HG03159 (cell line): ENCODE data around the gene CNKSR2.
A peak's percentile ranks its signal among the peaks of the same experiment; 100 is the strongest.

Source experiments
- ATAC-seq: cut with Tn5 transposase; IDR thresholded peaks from one replicate; pipeline ENCODE4 v1.9.1; 2021; ENCODE audit warnings: mild to moderate bottlenecking, moderate library complexity; ENCODE audit not compliant: unreplicated experiment

The CNKSR2 gene

DNA sequence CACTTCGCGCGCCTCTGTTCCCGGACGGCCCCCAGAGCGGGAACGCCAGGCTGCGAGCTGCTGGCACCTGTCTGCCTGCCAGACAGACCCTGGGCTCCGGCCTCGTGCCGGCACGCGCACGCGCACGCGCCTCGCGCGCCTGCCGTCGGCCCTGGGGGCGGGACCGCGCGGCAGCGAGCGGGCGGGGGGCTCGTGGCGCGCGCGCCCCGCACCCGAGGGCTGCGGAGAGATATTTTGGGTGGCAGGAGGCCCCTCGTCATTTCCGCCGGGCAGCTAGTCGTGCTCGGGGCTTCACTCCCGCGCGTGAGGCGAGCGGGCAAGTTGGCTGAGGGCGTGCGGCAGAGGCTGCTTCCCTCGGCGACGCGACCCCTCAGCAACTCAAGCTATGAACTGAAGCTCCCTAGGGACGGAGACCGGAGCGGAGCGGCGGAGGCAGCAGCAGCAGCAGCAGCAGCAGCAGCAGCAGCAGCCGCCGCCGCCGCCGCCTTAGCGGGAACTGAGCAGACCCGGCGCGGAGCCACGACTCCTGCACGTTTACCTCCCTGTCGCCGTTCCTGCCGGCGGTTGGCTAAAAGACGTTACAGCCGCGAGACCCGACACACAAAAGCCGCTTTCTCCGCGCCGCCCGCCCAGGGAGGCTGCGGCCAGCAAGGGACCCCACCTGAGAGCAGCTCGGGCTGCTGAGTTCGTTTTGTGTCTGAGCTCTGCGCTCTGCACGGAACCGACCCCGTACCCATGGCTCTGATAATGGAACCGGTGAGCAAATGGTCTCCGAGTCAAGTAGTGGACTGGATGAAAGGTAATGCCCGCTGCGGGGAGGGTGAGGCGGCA, at the start of gene CNKSR2:
TSS of gene CNKSR2 (plus strand) at position 256 of the 831 bp plus-strand sequence. CDS start at position 736, 480 bp downstream.
- ATAC-seq: peak; percentile 71

DNA sequence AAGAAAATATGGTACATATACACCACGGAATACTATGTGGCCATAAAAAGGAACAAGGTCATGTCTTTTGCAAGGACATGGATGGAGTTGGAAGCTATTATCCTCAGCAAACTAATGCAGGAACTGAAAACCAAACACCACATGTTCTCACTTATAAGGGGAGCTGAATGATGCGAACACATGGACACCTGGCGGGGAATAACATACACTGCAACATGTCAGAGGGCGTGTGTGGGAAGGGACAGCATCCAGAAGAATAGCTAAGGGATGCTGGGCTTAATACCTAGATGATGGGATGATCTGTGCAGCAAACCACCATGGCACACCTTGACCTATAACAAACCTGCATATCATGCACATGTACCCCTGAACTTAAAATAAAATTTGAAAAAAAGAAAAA, 19.5 kb upstream of the CNKSR2 start:
- no peak for ATAC-seq

DNA sequence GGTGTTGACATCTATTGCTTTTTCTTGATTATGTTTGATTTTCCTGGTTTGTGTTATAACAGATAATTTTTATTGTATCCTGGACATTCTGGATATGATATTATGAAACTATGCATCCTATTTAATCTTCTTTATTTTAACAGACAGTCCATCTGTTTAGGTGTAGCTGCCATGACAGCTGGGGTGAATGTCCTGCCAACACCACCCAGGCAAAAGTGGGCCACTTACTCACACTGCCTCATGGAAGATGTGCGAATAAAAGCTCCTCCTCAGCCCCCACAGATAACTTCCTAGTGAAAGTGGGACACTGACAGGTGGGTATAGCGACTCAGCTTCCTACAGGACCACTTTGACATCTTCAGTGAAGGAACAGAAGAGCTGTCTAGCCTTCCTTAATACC, 18.4 kb upstream of the CNKSR2 start:
- ATAC-seq: no peak

DNA sequence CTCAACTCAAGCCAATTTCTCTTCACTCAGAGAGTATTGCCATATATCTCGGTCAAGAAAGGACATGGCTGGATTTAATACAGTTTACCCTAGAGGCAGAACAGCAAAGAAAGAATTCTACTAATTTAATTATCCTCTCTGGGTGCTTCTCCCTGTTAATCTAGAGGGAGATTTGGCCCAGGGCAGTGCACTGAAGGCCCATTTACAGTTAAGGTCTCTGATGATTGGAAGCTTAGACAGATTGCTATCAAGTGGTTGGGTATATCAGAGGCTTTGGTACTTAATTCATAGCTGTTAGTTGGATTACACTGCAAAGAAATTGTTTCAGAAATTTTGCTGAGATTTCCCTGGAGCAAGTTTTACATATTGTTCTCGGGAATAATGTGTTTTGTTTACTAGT, 4.6 kb upstream of the CNKSR2 start:
- ATAC-seq: no peak

DNA sequence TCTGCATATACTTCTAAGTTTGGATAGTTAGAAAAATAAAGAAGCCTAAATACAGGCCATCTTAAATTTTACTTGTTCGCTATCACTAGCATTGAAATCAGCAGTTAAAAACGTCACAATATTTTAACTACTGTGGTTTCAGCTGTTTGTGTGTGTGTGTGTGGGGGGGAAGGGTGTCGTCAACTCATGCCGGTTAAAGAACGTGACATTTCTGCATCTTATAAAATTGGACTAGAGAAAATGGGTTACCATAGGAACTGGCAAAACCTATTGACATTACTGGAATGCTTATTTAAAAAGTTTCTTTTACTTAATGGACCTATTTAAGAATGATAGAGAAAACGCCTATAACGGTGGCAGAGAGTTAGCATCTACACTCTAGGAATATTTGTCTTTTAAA, 1.2 kb upstream of the CNKSR2 start:
- no peak for ATAC-seq

DNA sequence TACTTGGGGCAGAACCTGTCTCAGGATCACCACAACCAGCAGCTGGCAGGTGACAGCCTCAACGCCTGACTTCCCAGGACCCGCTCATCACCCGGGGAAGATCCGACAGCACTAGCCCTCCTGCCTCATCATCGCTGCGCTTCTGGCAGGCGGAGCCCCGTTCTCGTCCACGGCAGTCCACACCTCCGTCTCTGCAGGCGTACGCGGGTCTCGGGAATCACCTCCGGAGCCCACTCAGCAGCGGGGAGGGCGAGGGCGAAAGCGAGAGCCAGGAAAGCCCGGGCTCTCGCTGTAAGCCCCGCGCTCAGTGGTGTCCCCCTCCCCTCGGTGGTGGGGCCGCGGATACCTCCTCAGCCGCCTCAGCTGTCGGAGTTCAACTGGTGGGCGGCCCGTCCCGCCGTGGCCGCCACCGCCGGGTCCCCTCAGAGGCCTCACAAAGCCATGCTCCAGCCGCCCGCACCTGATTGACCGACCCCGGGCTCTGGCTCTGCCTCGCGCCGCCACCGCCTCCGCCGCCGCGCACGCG, 518 bp upstream of the CNKSR2 start:
- ATAC-seq: peak; percentile 21

DNA sequence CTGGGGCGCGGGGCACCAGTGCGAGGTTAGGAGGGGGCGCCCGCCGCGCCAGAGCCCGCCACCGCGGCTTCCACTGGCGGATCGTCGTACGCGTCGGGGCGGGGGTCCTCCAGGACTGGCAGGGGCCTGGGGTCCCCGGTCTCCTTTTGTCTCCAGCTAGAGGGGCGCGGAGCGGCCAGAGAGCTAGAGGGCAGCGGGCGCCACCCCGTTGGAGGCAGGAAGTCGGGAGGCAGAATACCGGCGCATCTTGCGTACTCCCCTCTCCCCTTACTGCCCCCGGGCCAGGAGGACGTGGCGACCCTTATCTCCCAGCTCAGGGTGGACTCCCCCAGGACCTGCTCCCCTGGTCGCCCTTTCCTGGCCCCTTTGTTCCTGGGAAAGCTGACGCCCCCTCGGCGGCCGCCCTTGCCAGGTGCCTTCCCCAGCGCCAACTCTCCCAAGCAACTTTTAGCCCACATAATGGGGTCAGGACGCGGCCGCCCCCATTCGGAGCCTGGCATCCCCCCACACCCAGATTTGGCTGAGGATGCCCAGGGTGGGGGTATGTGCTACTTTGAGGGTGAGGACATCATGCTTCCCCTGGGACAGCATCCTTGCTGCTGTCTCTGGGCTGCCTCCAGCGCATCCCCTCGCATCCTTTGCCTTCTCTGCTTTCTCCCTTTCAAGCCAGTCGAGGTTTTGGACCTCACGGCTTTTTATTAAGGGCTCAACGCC, 933 bp downstream of the CNKSR2 start:
- ATAC-seq: peak; percentile 6

DNA sequence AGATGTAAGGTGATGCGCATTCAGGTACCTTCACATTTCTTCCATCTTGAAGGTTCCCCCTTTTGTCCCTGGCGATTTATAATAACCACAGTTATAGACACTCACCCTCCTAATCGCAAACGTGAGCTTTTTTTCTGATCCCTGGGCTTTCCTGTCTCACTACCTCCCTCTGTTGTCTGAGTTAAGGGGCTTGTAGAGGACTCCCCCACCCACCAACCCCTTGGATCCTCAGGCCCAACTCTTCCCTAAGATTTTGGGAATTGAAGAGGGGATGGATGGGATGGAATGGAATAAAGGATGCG, 1.4 kb downstream of the CNKSR2 start:
- ATAC-seq: no peak

DNA sequence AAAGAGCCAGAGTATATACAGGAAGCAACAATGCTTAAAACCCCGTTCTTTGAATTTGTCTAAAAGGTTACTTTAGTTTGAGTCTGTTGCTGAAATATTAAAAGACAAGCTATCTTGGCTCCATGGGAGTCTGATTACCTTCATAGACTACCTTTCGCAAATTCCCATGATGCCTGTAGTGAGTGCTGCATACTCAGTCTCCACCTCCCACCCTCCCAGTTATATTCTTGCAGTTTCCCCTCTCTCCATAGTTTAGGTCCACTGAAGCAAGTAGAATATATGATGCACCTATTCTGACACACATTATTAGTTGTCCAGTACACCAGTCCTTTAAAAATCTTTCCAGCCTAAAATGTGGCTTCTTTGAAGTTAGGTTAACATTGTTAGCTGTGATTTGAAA, 2.4 kb downstream of the CNKSR2 start:
- no peak for ATAC-seq

DNA sequence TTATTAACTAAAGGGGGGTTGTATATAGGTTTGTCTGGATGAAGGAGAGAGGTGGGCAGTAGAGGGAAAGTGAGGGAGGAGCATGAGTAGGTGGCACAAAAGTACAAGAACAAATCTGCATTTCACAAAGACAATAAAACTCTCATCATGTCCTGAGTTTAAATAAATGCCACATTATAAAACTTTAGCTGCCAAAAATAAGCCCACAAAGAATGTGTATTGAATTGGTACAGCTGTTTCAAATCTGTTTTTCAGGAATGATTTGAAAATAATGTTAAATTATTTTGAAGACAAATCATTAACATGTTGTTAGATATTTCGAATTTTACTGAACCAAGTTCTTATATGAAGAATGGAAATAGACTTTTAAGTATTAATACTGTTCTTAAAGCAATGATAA, 5.8 kb downstream of the CNKSR2 start:
- no peak for ATAC-seq

DNA sequence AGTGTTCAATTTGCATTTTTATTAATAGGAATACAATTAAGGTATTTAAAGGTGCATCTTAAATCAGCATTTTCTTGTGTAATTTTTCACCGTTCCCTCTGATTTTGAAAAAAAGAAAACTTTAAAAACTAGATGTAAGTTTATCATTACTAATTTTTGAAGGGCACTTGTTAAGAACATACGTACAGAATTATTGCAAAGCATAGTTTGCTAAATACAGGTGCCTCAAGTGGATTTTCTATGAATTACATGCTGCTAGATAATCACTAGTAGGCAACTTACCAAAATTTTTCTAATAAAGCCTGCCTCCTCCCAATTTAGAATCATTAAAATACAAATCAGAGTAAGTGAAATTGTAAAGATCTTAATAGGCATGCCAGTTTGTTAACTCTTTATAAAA, 8.5 kb downstream of the CNKSR2 start:
- peak; percentile 85 for ATAC-seq

DNA sequence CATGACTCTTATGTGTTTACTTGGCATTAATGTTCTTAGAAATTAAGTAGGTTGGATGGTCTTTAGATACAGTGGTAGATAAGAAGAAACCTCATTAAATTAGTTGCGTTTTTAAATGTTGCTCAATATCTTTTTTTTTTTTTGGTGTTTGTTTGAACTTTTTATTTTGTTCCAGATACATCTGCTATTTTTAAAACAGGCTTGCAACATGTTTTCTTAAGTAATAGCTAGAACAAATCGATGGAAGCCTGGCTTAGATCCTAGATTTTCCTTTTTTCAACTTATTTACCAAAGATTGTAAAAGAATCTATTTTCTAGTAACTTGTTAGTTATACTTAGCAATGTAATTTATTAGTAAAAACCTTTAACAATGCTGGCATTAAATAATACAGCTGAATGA, 9.3 kb downstream of the CNKSR2 start:
- ATAC-seq: no peak

DNA sequence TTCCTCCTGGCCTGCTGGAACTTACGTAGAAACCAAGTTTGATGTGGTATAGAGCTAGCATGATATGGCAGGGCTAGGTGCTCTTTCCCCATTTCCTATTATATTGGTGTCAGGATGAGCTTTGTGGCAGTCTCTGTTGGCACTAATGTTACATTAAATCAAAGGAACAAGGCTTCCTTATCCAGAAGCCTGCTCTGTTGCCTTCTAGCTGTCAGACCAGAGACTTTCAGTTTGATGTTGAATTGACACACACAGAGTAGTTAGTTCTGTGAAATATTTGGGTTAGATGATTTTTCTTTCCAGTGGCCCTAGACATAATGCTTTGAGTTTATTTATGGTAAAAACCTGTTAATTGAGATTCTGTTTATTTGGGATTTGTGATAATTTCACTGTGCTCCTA, 10.0 kb downstream of the CNKSR2 start:
- ATAC-seq: no peak

DNA sequence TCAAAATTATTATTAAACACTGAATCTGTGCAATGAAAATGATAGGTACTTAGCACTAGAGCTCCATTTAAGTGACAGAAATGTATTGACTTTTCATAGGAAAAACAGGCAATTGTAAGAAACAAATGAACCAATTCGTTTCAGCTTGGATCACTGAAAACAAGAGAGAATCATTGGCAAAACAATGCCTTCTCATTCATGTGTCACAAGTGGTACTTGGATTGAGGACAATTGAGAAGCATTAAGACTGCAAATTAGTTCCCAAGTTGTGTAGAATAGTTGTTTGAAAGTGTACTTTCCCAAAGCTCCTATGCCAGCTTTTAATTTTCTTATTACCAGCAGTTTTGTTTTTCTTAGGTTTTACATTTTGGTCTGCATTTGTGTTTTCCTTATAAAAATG, 20.6 kb downstream of the CNKSR2 start:
- ATAC-seq: no peak

DNA sequence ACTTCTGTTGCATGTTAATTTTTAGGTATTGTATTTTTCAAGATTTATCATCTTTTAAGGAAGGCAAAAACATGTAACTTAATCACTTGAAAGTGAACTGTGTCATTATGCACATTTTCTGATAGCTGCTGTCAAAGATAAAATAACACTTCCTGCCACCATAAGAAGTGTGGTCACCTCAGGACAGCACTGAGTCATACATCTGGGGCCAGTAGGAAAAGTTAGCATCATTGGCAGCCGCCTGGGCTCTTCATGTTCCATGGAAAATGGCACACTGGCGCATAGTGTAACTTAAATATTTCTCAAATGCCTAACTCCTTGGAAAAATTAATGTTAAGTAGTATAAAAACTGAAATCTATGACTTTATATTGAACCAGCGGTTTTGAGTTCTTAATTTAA, 24.2 kb downstream of the CNKSR2 start:
- ATAC-seq: no peak

DNA sequence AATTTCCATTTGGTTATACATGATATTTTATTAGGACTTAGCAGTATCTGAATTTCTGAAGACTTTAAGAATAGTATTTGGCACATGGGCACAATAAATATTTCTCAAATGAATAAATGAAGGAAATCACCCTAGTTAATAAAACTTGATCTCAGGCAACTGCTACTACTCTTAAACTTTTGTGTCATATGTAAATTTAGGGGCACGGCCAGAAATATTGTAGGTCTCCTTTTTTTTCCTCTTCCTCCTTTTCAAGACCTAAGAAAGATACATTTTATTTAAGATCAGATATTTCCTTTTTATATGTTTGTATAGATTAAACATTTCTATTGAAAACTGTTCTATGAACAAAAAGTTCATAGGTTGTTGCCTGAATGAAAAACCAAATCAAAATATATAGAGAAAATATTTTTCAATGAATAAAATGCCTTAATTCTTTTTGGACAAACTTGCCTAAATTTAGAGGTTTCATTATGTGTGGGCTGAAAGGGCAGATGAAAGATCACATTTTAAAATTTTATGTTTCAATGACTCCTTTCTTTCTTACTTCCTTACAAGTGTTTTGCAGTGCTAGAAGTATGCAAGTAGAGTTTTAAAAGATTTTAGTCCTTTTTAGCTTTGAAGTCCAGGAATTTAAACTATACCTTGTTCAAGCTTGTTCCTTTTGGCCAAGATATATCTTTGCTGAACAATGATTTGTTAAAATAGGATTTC, 26.3 kb downstream of the CNKSR2 start:
- ATAC-seq: no peak

DNA sequence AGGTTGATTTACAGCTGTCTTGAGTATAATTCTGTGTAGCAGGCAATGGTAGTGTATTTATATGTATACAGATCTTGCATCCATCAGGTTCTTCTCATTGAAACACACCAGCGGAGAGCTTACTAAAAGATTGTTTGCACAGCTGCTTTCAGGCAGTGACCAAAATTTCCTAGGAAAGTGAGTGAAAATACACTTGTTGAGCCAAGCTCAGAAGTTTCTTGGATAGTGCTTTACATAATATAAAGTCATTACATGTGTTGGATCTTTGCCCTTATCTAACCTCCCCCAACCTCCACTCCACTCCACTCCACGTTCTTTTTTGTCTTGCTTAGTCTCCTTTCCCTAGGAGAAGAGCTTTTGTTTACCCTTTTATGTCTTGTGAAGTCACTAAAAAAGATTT, 34.1 kb downstream of the CNKSR2 start:
- no peak for ATAC-seq

DNA sequence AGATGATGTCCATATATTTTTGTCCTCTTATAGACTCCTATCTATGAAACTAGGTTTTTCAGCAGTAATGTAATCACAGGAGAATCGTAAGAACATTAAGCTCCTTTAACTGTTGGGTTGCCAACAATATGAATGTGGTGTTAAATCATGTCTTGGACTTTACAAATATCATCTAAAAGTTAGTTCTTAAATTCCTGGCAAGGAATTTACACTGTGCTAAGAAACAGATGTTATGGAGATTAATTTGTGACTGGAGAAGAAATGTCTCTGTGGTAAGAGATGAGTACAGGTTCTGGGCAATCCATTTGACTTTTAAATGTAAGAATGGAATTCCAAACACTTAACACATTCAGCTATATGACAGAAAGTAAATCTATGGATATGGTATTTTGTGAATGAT, 34.6 kb downstream of the CNKSR2 start:
- ATAC-seq: no peak

DNA sequence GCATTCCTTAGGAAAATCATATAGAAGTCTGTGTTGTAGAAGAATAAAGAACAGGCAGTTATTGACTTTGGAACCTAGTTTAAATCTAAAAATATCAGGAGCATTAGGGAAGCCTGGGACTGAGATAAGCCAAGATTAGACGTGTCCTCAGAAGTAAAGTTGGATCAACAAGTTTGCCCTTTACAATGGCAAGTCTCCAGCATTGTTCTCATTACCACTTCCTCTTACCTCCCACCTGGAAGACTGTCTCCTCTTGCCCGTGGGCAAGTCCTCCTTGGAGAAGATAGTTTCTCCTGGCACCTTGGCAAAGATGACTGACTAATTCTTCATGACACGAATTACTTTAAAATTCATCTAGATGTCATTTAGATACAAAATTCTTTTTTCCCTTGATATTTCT, 37.8 kb downstream of the CNKSR2 start:
- ATAC-seq: no peak

DNA sequence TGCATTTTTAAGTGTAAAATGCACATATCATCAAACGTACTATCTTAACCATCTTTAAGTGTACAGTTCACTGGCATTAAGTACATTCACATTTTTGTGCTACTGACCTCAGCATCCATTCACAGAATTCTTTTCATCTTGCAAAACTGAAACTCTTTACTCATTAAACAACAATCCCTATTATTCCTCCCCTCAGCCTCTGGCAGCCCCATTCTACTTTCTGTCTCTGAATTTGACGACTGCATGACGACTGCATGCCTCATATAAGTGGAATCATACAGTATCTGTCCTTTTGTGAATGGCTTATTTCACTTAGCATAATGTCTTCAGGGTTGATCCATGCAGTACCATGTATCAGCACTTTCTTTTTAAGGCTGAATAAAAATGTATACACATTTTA, 38.7 kb downstream of the CNKSR2 start:
- no peak for ATAC-seq

DNA sequence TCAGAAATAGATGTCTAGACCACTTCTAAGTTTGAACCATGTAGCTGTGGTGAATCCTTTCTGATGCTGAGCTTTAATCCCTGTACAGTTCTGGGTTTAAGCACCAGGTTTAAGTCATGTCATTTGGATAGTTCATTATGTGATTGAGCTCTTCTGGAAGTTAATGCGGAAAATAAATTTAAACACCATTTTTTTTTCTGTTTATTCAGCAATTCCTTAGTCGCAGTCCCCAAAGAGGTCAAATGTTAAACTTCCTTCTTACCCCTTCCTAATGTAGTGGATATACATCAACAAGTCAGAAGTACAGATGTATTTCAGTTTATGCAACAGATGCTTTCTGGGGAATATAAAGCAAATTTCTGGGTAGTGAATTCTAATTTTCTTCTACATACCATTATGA, 52.9 kb downstream of the CNKSR2 start:
- ATAC-seq: no peak

DNA sequence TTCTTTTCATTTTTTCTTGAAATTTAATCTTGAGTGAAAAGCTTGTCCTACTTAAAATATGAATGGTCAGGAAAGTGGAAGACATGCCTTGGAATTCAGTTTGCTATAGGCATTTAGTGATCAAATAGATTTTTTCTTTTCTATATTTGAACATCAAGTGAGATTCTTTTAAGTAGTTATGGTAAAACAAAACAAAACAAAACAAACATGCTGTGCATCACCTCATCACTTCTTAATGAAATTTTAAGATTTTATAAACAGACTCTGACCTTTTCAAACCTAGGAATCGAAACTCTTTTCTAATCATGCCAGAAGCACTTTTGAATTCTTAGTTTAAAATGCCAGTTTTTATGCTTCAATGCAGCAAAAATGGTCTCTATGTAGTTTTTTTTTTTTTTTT, 62.8 kb downstream of the CNKSR2 start:
- no peak for ATAC-seq
